ENCODE data around the gene DNAAF5.

DNAAF5 gene

GRCh38 chr7:726084-726853, at the start of gene DNAAF5:
Gene DNAAF5 (plus strand): TSS chr7:726699. CDS start chr7:726721, 22 bp downstream.
- peak; percentile 92 for DNase-seq (ENCODE audit: low spot score)

GRCh38 chr7:676972-677385, 49.5 kb upstream of the DNAAF5 start:
- no peak for DNase-seq (ENCODE audit: low spot score)

- no peak for DNase-seq (ENCODE audit: low spot score)
Observed at GRCh38 chr7:680411-681127, 45.9 kb upstream of the DNAAF5 start.

- DNase-seq (ENCODE audit: low spot score): no peak
Observed at GRCh38 chr7:681551-682307, 44.8 kb upstream of the DNAAF5 start.

- no peak for DNase-seq (ENCODE audit: low spot score)
Observed at GRCh38 chr7:682810-683209, 43.7 kb upstream of the DNAAF5 start.

- no peak for DNase-seq (ENCODE audit: low spot score)
Observed at GRCh38 chr7:683526-684205, 42.8 kb upstream of the DNAAF5 start.

GRCh38 chr7:684416-684815, 42.1 kb upstream of the DNAAF5 start:
- no peak for DNase-seq (ENCODE audit: low spot score)

- no peak for DNase-seq (ENCODE audit: low spot score)
Observed at GRCh38 chr7:685540-685939, 41.0 kb upstream of the DNAAF5 start.

GRCh38 chr7:690478-691360, 35.8 kb upstream of the DNAAF5 start:
- no peak for DNase-seq (ENCODE audit: low spot score)

- no peak for DNase-seq (ENCODE audit: low spot score)
Observed at GRCh38 chr7:691361-692045, 35.0 kb upstream of the DNAAF5 start.

GRCh38 chr7:693280-693679, 33.2 kb upstream of the DNAAF5 start:
- DNase-seq (ENCODE audit: low spot score): no peak

- DNase-seq (ENCODE audit: low spot score): no peak
Observed at GRCh38 chr7:696426-696811, 30.1 kb upstream of the DNAAF5 start.

GRCh38 chr7:696812-697551, 29.5 kb upstream of the DNAAF5 start:
- DNase-seq (ENCODE audit: low spot score): no peak

GRCh38 chr7:698515-699475, 27.7 kb upstream of the DNAAF5 start:
- DNase-seq (ENCODE audit: low spot score): no peak

GRCh38 chr7:699476-700170, 26.9 kb upstream of the DNAAF5 start:
- no peak for DNase-seq (ENCODE audit: low spot score)

- no peak for DNase-seq (ENCODE audit: low spot score)
Observed at GRCh38 chr7:701086-701671, 25.3 kb upstream of the DNAAF5 start.

- DNase-seq (ENCODE audit: low spot score): no peak
Observed at GRCh38 chr7:703049-703448, 23.4 kb upstream of the DNAAF5 start.

GRCh38 chr7:706721-707120, 19.8 kb upstream of the DNAAF5 start:
- DNase-seq (ENCODE audit: low spot score): no peak
